ENCODE data around the gene UPF2. TPM values are rescaled to one million over a fixed set of nuclear protein-coding genes. Genes with fewer than 3 reads are reported as not detected.
"Not testable (repeated sequence)": the region's sequence is repeated elsewhere in the genome, so short reads cannot be mapped to it uniquely, and the experiment has no call there.

The UPF2 gene
- total RNA-seq, 1 donor from 2014 or later: 16.4 TPM

GRCh38 chr10:11894381-11895107 is 148.1 kb downstream of the UPF2 start:
- Mint-ChIP-seq H3K9me3 (ENCODE audit: unreplicated experiment) (no peaks in the 10 kb centered on the region), H3K27me3 (ENCODE audit: unreplicated experiment) (peaks cover 1% of the 10 kb centered on the region), H3K27ac (ENCODE audit: unreplicated experiment) (no peak overlapping the region), H3K36me3 (ENCODE audit: unreplicated experiment) (no peaks in the 10 kb centered on the region), H3K4me1 (ENCODE audit: low read depth, unreplicated experiment) (no peaks in the 10 kb centered on the region), H3K4me3 (ENCODE audit: unreplicated experiment) (no peak overlapping the region)
- no peak for DNase-seq
- TF ChIP-seq CTCF (IDR thresholded peaks at IDR 0.05; ENCODE audit: partially characterized antibody, unreplicated experiment): no peak

GRCh38 chr10:11893749-11894278 is 148.8 kb downstream of the UPF2 start:
- peaks cover 1% of the 10 kb centered on the region for H3K27me3 Mint-ChIP-seq (ENCODE audit: unreplicated experiment)
- TF ChIP-seq CTCF (IDR thresholded peaks at IDR 0.05; ENCODE audit: partially characterized antibody, unreplicated experiment): no peak

GRCh38 chr10:11891776-11892486 is 150.7 kb downstream of the UPF2 start:
- no peak overlapping the region for H3K27ac Mint-ChIP-seq (ENCODE audit: unreplicated experiment)
- no peaks in the 10 kb centered on the region for H3K4me1 Mint-ChIP-seq (ENCODE audit: low read depth, unreplicated experiment)
- DNase-seq: no peak
- no peak for TF ChIP-seq CTCF (IDR thresholded peaks at IDR 0.05; ENCODE audit: partially characterized antibody, unreplicated experiment)
- peaks cover 1% of the 10 kb centered on the region for H3K27me3 Mint-ChIP-seq (ENCODE audit: unreplicated experiment)
- no peaks in the 10 kb centered on the region for H3K36me3 Mint-ChIP-seq (ENCODE audit: unreplicated experiment)
- no peak overlapping the region for H3K4me3 Mint-ChIP-seq (ENCODE audit: unreplicated experiment)
- H3K9me3 Mint-ChIP-seq (ENCODE audit: unreplicated experiment): no peaks in the 10 kb centered on the region

More at GRCh38 chr10:11893749-11894278, 148.8 kb downstream of the UPF2 start:
- H3K9me3 Mint-ChIP-seq (ENCODE audit: unreplicated experiment): no peaks in the 10 kb centered on the region
- H3K27ac Mint-ChIP-seq (ENCODE audit: unreplicated experiment): no peak overlapping the region
- no peaks in the 10 kb centered on the region for H3K36me3 Mint-ChIP-seq (ENCODE audit: unreplicated experiment)
- no peaks in the 10 kb centered on the region for H3K4me1 Mint-ChIP-seq (ENCODE audit: low read depth, unreplicated experiment)
- H3K4me3 Mint-ChIP-seq (ENCODE audit: unreplicated experiment): no peak overlapping the region
- no peak for DNase-seq

GRCh38 chr10:11889263-11889662 is 153.3 kb downstream of the UPF2 start:
- not testable (repeated sequence) for H3K36me3 Mint-ChIP-seq (ENCODE audit: unreplicated experiment); H3K27ac Mint-ChIP-seq (ENCODE audit: unreplicated experiment); DNase-seq; H3K9me3 Mint-ChIP-seq (ENCODE audit: unreplicated experiment); H3K4me1 Mint-ChIP-seq (ENCODE audit: low read depth, unreplicated experiment); H3K4me3 Mint-ChIP-seq (ENCODE audit: unreplicated experiment); H3K27me3 Mint-ChIP-seq (ENCODE audit: unreplicated experiment)

GRCh38 chr10:11887381-11888227 is 155.0 kb downstream of the UPF2 start:
- H3K4me1 Mint-ChIP-seq (ENCODE audit: low read depth, unreplicated experiment): no peaks in the 10 kb centered on the region
- no peaks in the 10 kb centered on the region for H3K9me3 Mint-ChIP-seq (ENCODE audit: unreplicated experiment)
- H3K4me3 Mint-ChIP-seq (ENCODE audit: unreplicated experiment): no peak overlapping the region
- DNase-seq: no peak
- no peak overlapping the region for H3K27ac Mint-ChIP-seq (ENCODE audit: unreplicated experiment)
- no peak for TF ChIP-seq CTCF (IDR thresholded peaks at IDR 0.05; ENCODE audit: partially characterized antibody, unreplicated experiment)
- H3K36me3 Mint-ChIP-seq (ENCODE audit: unreplicated experiment): no peaks in the 10 kb centered on the region
- peaks cover 1% of the 10 kb centered on the region for H3K27me3 Mint-ChIP-seq (ENCODE audit: unreplicated experiment)

All from glutamatergic neuron (in vitro differentiated cells).